ENCODE results near the gene ACOT7. TPM values are rescaled to one million over a fixed set of nuclear protein-coding genes. Genes with fewer than 3 reads are reported as not detected.

ACOT7 gene
- total RNA-seq, 1 experiment from 2014 or later: 36.2 TPM

- no peaks in the 10 kb centered on the region for H3K4me1 Mint-ChIP-seq (ENCODE audit: low read depth, unreplicated experiment)
- no peak for DNase-seq
- no peak for TF ChIP-seq CTCF (IDR thresholded peaks at IDR 0.05; ENCODE audit: unreplicated experiment)
- intact Hi-C loops (cut with micrococcal nuclease; ENCODE audit: unreplicated experiment): no loop called here
- no peak overlapping the region for H3K27ac Mint-ChIP-seq (ENCODE audit: unreplicated experiment)
- BruUV-seq (replicated peaks): no TSS peak
- H3K27me3 Mint-ChIP-seq (ENCODE audit: unreplicated experiment): no peaks in the 10 kb centered on the region
- no peaks in the 10 kb centered on the region for H3K9me3 Mint-ChIP-seq (ENCODE audit: low read depth, unreplicated experiment)
- H3K36me3 Mint-ChIP-seq (ENCODE audit: insufficient read depth, unreplicated experiment): no peaks in the 10 kb centered on the region
- CTCF ChIA-PET: no interaction called here
- no peak overlapping the region for H3K4me3 Mint-ChIP-seq (ENCODE audit: low read depth, unreplicated experiment)
Measured at GRCh38 chr1:6334261-6334993, 59.1 kb downstream of the ACOT7 start.

GRCh38 chr1:6332821-6333220, 60.7 kb downstream of the ACOT7 start:
- no TSS peak for BruUV-seq (replicated peaks)
- no peak overlapping the region for H3K27ac Mint-ChIP-seq (ENCODE audit: unreplicated experiment)

GRCh38 chr1:6331543-6332273, 61.9 kb downstream of the ACOT7 start:
- Mint-ChIP-seq H3K9me3 (ENCODE audit: low read depth, unreplicated experiment) (no peaks in the 10 kb centered on the region), H3K36me3 (ENCODE audit: insufficient read depth, unreplicated experiment) (no peaks in the 10 kb centered on the region), H3K27me3 (ENCODE audit: unreplicated experiment) (no peaks in the 10 kb centered on the region), H3K4me1 (ENCODE audit: low read depth, unreplicated experiment) (no peaks in the 10 kb centered on the region), H3K27ac (ENCODE audit: unreplicated experiment) (no peak overlapping the region), H3K4me3 (ENCODE audit: low read depth, unreplicated experiment) (no peak overlapping the region)
- CTCF ChIA-PET: no interaction called here
- TF ChIP-seq CTCF (IDR thresholded peaks at IDR 0.05; ENCODE audit: unreplicated experiment): no peak
- no peak for DNase-seq
- intact Hi-C loops (cut with micrococcal nuclease; ENCODE audit: unreplicated experiment): no loop called here
- no TSS peak for BruUV-seq (replicated peaks)

More at GRCh38 chr1:6332821-6333220, 60.7 kb downstream of the ACOT7 start:
- intact Hi-C loops (cut with micrococcal nuclease; ENCODE audit: unreplicated experiment): no loop called here
- TF ChIP-seq CTCF (IDR thresholded peaks at IDR 0.05; ENCODE audit: unreplicated experiment): no peak
- CTCF ChIA-PET: no interaction called here
- no peaks in the 10 kb centered on the region for H3K4me1 Mint-ChIP-seq (ENCODE audit: low read depth, unreplicated experiment)
- no peaks in the 10 kb centered on the region for H3K9me3 Mint-ChIP-seq (ENCODE audit: low read depth, unreplicated experiment)
- no peak overlapping the region for H3K4me3 Mint-ChIP-seq (ENCODE audit: low read depth, unreplicated experiment)
- no peaks in the 10 kb centered on the region for H3K27me3 Mint-ChIP-seq (ENCODE audit: unreplicated experiment)
- H3K36me3 Mint-ChIP-seq (ENCODE audit: insufficient read depth, unreplicated experiment): no peaks in the 10 kb centered on the region
- DNase-seq: no peak

- TF ChIP-seq CTCF (IDR thresholded peaks at IDR 0.05; ENCODE audit: unreplicated experiment): no peak
- no peak overlapping the region for H3K27ac Mint-ChIP-seq (ENCODE audit: unreplicated experiment)
- no peaks in the 10 kb centered on the region for H3K9me3 Mint-ChIP-seq (ENCODE audit: low read depth, unreplicated experiment)
- no peaks in the 10 kb centered on the region for H3K4me1 Mint-ChIP-seq (ENCODE audit: low read depth, unreplicated experiment)
- no peaks in the 10 kb centered on the region for H3K36me3 Mint-ChIP-seq (ENCODE audit: insufficient read depth, unreplicated experiment)
- no peak for DNase-seq
- intact Hi-C loops (cut with micrococcal nuclease; ENCODE audit: unreplicated experiment): no loop called here
- CTCF ChIA-PET: no interaction called here
- no peak overlapping the region for H3K4me3 Mint-ChIP-seq (ENCODE audit: low read depth, unreplicated experiment)
- no TSS peak for BruUV-seq (replicated peaks)
- no peaks in the 10 kb centered on the region for H3K27me3 Mint-ChIP-seq (ENCODE audit: unreplicated experiment)
Measured at GRCh38 chr1:6330410-6330911, 63.1 kb downstream of the ACOT7 start.
